Stomach (tissue), 9 donors: ENCODE results near the gene SPATA6L. TPM values are rescaled to one million over a fixed set of nuclear protein-coding genes. Genes with fewer than 3 reads are reported as not detected.
"Not testable (repeated sequence)": the region's sequence is repeated elsewhere in the genome, so short reads cannot be mapped to it uniquely, and the experiment has no call there.

Source experiments
- DNase-seq, 2 donors: peaks; one replicate each; pipeline versions ENCODE4 v3.0.0 to v3.0.0-alpha.2; 2013 to 2019
- H3K27ac ChIP-seq, 5 donors: fragments of 200-600 bp in 4 of 5; sonication (generic) in 4 of 5; one replicate each; pipeline ENCODE4 v1.5.1; 2013 to 2019; ENCODE audit warnings: mild to moderate bottlenecking in 1 of 5, moderate library complexity in 1 of 5
- H3K27me3 ChIP-seq, 3 donors: fragments of 200-600 bp; sonication (generic); one replicate each; pipeline ENCODE4 v1.5.1; 2017 to 2019; ENCODE audit warnings: mixed run types in 1 of 3
- H3K36me3 ChIP-seq, 4 donors: fragments of 200-600 bp; sonication (generic); 1 replicate in 3 of 4; 2 replicates in 1 of 4; pipeline ENCODE4 v1.5.1; 2016 to 2019
- H3K4me1 ChIP-seq, 4 donors: fragments of 200-600 bp; sonication (generic); one replicate each; pipeline ENCODE4 v1.5.1; 2016 to 2019
- H3K4me3 ChIP-seq, 4 donors: fragments of 200-600 bp; sonication (generic) in 3 of 4; one replicate each; pipeline ENCODE4 v1.5.1; 2016 to 2019; ENCODE audit warnings: mild to moderate bottlenecking in 1 of 4
- H3K9me3 ChIP-seq, 4 donors: fragments of 200-600 bp; sonication (generic); one replicate each; pipeline ENCODE4 v1.5.1; 2016 to 2019
- EP300 ChIP-seq: sonication (generic); formaldehyde crosslinking; IDR thresholded peaks from one replicate; pipeline ENCODE4 v1.6.1; 2017; ENCODE audit warnings: antibody characterized with exemption
- POLR2A ChIP-seq, 4 donors: fragments of 450-650 bp; IDR thresholded peaks; one replicate each; pipeline ENCODE4 v1.6.1; 2016; ENCODE audit warnings: antibody characterized with exemption in 4 of 4, control low read depth in 2 of 4, mild to moderate bottlenecking in 1 of 4, moderate library complexity in 1 of 4
- POLR2AphosphoS5 ChIP-seq, 3 donors: sonication (generic); formaldehyde crosslinking; IDR thresholded peaks; one replicate each; pipeline ENCODE4 v1.6.1; 2016; ENCODE audit warnings: antibody characterized with exemption in 3 of 3
- WGBS, 5 donors: extraction: QIAGEN DNeasy Blood & Tissue Kit in 3 of 5; methylation state at CpG; one replicate each; pipeline versions ENCODE4 v1.1.5 to v1.1.7; 2013 to 2018; 5-methylcytosine and 5-hydroxymethylcytosine counted together
- intact Hi-C: fragments of 100-400 bp; cut with DNase I; formaldehyde crosslinking; loops from one replicate; pipeline ENCODE4 v1.15.1; 2023; ENCODE audit warnings: low total_unique reads
- polyA plus RNA-seq, 3 donors: library from polyadenylated mRNA; stranded (reverse); fragments of 200-250 nt; gene quantifications; one replicate each; pipeline ENCODE4 v1.2.3, GENCODE V29; 2013
- total RNA-seq, 5 donors: library from RNA; depleted of rRNA; stranded (reverse); fragments of >200 nt; gene quantifications; one replicate each; pipeline versions ENCODE4 v1.1.0 to v1.2.3, GENCODE V29; 2014 to 2016
- TF ChIP-seq, protein P1 (sequence below), 7 experiments: fragments of 450-650 bp in 4 of 7; fragments of 200-600 bp in 3 of 7; sonication (generic) in 3 of 7; IDR thresholded peaks; one replicate each; pipeline ENCODE4 v1.5.1; 2016 to 2019; ENCODE audit warnings: antibody characterized with exemption in 7 of 7, control low read depth in 2 of 7, mild to moderate bottlenecking in 1 of 7
- donor health status: healthy with polysubstance abuse.
- donor health status: Bipolar disorder and iron deficiency.
- donor health status: healthy.

SPATA6L gene
- total and polyA plus RNA-seq, 8 donors = 2.3 to 32.7 (median 5.4) TPM

DNA sequence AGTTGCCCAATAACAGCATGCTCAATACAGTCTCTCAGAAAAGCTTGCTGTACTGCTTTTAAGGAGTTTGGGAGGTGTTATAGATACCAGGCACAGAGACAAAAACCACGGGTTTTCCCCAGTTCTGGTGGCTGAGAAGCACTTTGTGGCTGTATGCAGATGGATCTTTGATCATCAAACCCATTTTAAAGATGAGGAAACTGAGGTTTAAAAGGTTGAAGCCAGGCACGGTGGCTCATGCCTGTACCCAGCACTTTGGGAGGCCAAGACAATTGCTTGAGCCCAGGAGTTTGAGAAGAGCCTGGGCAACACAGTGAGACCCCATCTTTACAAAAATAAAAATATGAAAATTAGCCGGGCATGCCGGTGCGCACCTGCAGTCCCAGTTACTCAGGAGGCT is 50.5 kb downstream of the SPATA6L start:
- no peak for DNase-seq
- H3K27me3 ChIP-seq = no peaks in the 10 kb centered on the region
- H3K9me3 ChIP-seq = no peaks in the 10 kb centered on the region
- TF ChIP-seq EP300 = no peak
- peaks cover 0 to 38% (median 3%) of the 10 kb centered on the region in 4 donors for H3K36me3 ChIP-seq
- H3K4me1 ChIP-seq = no peaks in the 10 kb centered on the region
- H3K4me3 ChIP-seq = no peak overlapping the region
- intact Hi-C loops = no loop called here
- no peak overlapping the region for H3K27ac ChIP-seq
- 81 to 90% (median 86%) methylated on average over 5 of the region's 5 CpGs for WGBS, 5 donors

DNA sequence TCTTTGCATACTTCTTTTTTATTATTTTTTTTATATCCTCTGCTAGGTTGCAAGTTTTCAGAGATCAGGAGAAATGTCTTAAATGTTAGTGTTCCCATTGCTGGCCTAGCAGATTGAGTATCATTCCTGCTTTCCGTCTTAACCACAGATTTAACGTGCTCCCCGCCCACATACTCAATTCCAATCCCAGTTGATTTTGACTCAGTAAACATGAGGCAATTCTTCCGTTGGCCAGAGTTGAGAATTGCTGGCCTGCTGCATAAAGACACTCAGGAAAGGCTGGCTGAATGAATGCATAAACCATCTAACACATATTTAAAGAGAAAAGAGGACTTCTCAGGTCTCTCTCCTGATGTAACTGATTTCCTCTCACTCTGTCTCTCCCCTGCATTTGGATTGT is 51.0 kb downstream of the SPATA6L start:
- Histone ChIP-seq H3K4me1 (no peaks in the 10 kb centered on the region), H3K27ac (no peak overlapping the region), H3K27me3 (no peaks in the 10 kb centered on the region), H3K36me3 (peaks cover 0 to 33% (median 1%) of the 10 kb centered on the region in 4 donors), H3K9me3 (no peaks in the 10 kb centered on the region), H3K4me3 (no peak overlapping the region)
- intact Hi-C loops = no loop called here
- WGBS, 5 donors = 53 to 63% (median 56%) methylated on average over 4 of the region's 4 CpGs
- no peak for TF ChIP-seq EP300
- TF ChIP-seq, protein P1, sequence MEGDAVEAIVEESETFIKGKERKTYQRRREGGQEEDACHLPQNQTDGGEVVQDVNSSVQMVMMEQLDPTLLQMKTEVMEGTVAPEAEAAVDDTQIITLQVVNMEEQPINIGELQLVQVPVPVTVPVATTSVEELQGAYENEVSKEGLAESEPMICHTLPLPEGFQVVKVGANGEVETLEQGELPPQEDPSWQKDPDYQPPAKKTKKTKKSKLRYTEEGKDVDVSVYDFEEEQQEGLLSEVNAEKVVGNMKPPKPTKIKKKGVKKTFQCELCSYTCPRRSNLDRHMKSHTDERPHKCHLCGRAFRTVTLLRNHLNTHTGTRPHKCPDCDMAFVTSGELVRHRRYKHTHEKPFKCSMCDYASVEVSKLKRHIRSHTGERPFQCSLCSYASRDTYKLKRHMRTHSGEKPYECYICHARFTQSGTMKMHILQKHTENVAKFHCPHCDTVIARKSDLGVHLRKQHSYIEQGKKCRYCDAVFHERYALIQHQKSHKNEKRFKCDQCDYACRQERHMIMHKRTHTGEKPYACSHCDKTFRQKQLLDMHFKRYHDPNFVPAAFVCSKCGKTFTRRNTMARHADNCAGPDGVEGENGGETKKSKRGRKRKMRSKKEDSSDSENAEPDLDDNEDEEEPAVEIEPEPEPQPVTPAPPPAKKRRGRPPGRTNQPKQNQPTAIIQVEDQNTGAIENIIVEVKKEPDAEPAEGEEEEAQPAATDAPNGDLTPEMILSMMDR (IDR thresholded peaks at IDR 0.05) = no peak
- no peak for TF ChIP-seq POLR2A (IDR thresholded peaks at IDR 0.05)
- no peak for TF ChIP-seq POLR2AphosphoS5 (IDR thresholded peaks at IDR 0.05)
- DNase-seq = no peak

DNA sequence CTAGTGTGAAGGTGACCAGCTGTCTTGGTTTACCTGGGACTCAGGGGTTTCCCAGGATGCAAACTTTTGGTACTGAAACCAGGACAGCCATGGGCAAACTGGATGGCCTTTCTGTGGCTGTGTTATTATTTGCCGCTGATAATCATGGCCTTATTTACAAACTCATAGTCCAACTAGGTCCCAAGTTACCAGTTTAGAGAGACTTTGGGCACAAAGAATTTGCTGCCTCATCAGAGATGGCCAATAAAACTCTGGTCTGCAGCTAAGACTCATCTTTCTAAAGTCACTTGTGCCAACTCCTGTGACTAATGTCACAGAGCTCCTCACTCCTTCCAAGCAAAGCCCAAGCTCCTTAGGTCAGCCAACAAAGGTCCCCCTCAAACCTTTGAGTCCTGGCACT is 51.7 kb downstream of the SPATA6L start:
- 82 to 100% (median 96%) methylated on average over 1 of the region's 1 CpG for WGBS, 5 donors
- H3K36me3 ChIP-seq = peaks cover 0 to 33% (median 0%) of the 10 kb centered on the region in 4 donors
- intact Hi-C loops = no loop called here
- H3K4me3 ChIP-seq = no peak overlapping the region
- no peak for TF ChIP-seq POLR2AphosphoS5 (IDR thresholded peaks at IDR 0.05)
- H3K27me3 ChIP-seq = no peaks in the 10 kb centered on the region
- no peaks in the 10 kb centered on the region for H3K9me3 ChIP-seq
- H3K27ac ChIP-seq = no peak overlapping the region
- DNase-seq = no peak
- no peaks in the 10 kb centered on the region for H3K4me1 ChIP-seq

DNA sequence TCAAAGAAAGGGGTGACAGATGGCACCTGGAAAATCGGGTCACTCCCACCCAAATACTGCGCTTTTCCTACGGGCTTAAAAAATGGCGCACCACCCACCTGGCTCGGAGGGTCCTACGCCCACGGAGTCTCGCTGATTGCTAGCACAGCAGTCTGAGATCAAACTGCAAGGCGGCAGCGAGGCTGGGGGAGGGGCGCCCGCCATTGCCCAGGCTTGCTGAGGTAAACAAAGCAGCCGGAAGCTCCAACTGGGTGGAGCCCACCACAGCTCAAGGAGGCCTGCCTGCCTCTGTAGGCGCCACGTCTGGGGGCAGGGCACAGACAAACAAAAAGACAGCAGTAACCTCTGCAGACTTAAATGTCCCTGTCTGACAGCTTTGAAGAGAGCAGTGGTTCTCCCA is 60.2 kb downstream of the SPATA6L start:
- H3K27ac ChIP-seq, H3K4me3 ChIP-seq, DNase-seq, H3K27me3 ChIP-seq, H3K9me3 ChIP-seq, H3K4me1 ChIP-seq, intact Hi-C loops: not testable (repeated sequence)
- WGBS, 5 donors = 60 to 74% (median 68%) methylated on average over 8 to 12 of the region's 15 CpGs
- H3K36me3 ChIP-seq = peaks cover 0 to 25% (median 15%) of the 10 kb centered on the region in 4 donors

DNA sequence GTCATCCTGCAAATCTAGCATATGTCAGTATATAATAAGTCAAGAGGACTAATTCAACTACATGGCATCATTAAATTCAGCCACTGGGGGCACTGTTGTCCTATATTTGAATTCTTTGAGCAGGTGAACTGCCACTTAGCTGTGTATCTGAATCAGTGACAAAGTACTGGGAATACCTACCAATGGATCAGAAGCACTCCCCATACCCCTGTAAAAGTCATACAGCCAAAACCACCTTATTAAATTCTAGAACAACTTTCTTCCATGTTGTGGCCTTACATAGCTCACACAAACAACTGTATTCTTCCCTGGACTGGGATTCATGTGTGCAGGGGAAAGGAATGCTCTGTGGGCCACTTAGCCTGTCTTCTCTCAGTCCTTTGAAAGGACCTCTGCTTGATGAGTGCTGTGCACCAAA is 61.6 kb downstream of the SPATA6L start:
- no peak for TF ChIP-seq EP300
- TF ChIP-seq, protein P1 (IDR thresholded peaks at IDR 0.05) = peak in 5 of 7 experiments; percentile 32 to 78 (median 69)
- Histone ChIP-seq H3K27ac (no peak overlapping the region), H3K36me3 (peaks cover 0 to 28% (median 19%) of the 10 kb centered on the region in 4 donors), H3K27me3 (no peaks in the 10 kb centered on the region), H3K9me3 (no peaks in the 10 kb centered on the region), H3K4me3 (no peak overlapping the region), H3K4me1 (no peaks in the 10 kb centered on the region)
- peak; percentile 79 to 89 for DNase-seq
- intact Hi-C loops = no loop called here

DNA sequence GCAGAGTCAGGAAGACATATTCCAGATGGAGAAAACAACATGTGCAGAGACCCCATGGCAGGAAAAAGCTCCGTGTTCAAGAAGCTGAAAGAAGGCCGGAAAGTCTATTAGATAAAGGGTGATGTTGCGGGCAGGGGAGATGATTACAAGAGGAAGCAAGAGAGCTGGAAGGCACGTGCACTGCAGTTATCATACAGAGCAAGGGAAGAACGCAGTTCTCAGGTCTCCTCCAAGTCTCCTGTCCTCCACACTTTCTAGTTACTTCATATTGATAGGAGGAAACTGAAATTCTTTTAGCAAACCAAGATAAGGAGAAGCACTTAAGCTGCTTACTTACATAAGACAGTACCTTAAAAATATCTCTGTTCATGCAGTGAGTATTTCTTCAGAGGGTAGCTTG is 62.5 kb downstream of the SPATA6L start:
- no peak for TF ChIP-seq POLR2AphosphoS5 (IDR thresholded peaks at IDR 0.05)
- no peak for TF ChIP-seq POLR2A (IDR thresholded peaks at IDR 0.05)
- no peak for TF ChIP-seq EP300
- TF ChIP-seq, protein P1 (IDR thresholded peaks at IDR 0.05) = no peak
- intact Hi-C loops = no loop called here
- WGBS, 5 donors = 85 to 96% (median 94%) methylated on average over 5 of the region's 5 CpGs
- H3K4me3 ChIP-seq = no peak overlapping the region
- no peaks in the 10 kb centered on the region for H3K9me3 ChIP-seq
- DNase-seq = no peak
- peaks cover 0 to 37% (median 21%) of the 10 kb centered on the region in 4 donors for H3K36me3 ChIP-seq
- no peaks in the 10 kb centered on the region for H3K4me1 ChIP-seq
- H3K27ac ChIP-seq = no peak overlapping the region
- no peaks in the 10 kb centered on the region for H3K27me3 ChIP-seq
